SK-MEL-5 (cell line): Measurements from ENCODE around the gene ZNF362. TPM values are rescaled to one million over a fixed set of nuclear protein-coding genes. Genes with fewer than 3 reads are reported as not detected.

Experiments
- DNase-seq: peaks from one replicate; pipeline ENCODE4 v3.0.0-alpha.2; 2016; ENCODE audit warnings: low read depth, low spot score
- in situ Hi-C: cut with HindIII; loops from 2 replicates; pipeline ENCODE4 v1.10.0; 2016; ENCODE audit warnings: low sequenced_read_pairs, high pct_unique_total_duplicates, low pct_unique_long_range_greater_than_20kb
- small RNA-seq, 2 experiments: library from RNA; depleted of rRNA; stranded (forward); fragments of <200 nt; gene quantifications; one replicate each; pipeline ENCODE3, GENCODE V24; 2014
- total RNA-seq: library from RNA; depleted of rRNA; stranded (reverse); fragments of >200 nt; shearing (Covaris generic); gene quantifications from 2 replicates; pipeline ENCODE4 v1.2.3, GENCODE V29; 2014; rRNA removed

Gene ZNF362
- total RNA-seq, 1 experiment from 2014 or later = 12.4 TPM

- no peak for DNase-seq
- in situ Hi-C loops = no loop called here
Measured at GRCh38 chr1:33343539-33343938, 87.2 kb downstream of the ZNF362 start.

- in situ Hi-C loops = no loop called here
- DNase-seq = no peak
Measured at GRCh38 chr1:33344896-33345560, 88.7 kb downstream of the ZNF362 start.

DNA sequence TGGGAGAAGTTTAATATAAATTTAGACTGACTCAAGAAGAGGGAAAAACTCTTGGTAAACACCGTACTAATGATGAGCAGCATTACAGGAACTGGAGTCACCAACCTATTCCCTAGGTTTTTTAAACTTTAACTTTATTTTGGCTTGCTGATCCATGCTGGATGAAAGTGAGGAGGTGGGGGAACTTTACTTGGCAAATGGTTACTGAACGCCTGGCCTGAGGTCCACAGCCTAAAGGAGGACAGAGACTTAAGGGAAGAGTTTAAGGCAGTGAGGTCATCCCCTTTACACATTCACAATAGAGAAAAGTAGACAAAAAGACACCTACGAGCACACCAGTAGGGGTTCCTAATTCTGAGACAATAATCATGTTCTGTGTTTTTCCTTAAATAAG is 90.2 kb downstream of the ZNF362 start:
- DNase-seq = no peak
- in situ Hi-C loops = no loop called here

GRCh38 chr1:33346927-33347649 is 90.8 kb downstream of the ZNF362 start:
- peak; percentile 69 for DNase-seq
- in situ Hi-C loops = no loop called here

- DNase-seq = peak; percentile 44
- in situ Hi-C loops = no loop called here
Measured at GRCh38 chr1:33347650-33347992, 91.3 kb downstream of the ZNF362 start.

DNA sequence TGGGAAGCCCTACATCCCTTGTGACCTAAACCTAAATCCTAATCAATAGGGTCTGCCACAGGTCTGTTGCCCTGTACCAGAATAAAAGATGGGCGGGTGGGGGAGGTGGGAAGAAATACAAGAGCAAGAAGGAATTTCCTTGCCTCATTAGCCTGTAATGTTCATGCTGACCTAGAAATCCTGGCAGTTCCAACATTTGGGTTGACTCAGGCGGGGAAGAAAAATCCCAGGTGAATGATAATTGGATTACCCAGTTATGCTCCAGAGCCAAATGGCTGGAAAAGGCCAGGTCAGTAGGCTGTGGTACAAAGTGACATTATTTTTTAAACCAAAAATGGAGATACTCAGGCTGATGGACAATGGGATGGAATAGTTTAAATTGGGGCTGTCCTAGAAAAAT is 91.9 kb downstream of the ZNF362 start:
- DNase-seq = no peak
- in situ Hi-C loops = no loop called here

GRCh38 chr1:33348676-33349080 is 92.4 kb downstream of the ZNF362 start:
- in situ Hi-C loops = no loop called here
- no peak for DNase-seq

GRCh38 chr1:33349081-33349759 is 92.9 kb downstream of the ZNF362 start:
- in situ Hi-C loops = no loop called here
- DNase-seq = peak; percentile 38

DNA sequence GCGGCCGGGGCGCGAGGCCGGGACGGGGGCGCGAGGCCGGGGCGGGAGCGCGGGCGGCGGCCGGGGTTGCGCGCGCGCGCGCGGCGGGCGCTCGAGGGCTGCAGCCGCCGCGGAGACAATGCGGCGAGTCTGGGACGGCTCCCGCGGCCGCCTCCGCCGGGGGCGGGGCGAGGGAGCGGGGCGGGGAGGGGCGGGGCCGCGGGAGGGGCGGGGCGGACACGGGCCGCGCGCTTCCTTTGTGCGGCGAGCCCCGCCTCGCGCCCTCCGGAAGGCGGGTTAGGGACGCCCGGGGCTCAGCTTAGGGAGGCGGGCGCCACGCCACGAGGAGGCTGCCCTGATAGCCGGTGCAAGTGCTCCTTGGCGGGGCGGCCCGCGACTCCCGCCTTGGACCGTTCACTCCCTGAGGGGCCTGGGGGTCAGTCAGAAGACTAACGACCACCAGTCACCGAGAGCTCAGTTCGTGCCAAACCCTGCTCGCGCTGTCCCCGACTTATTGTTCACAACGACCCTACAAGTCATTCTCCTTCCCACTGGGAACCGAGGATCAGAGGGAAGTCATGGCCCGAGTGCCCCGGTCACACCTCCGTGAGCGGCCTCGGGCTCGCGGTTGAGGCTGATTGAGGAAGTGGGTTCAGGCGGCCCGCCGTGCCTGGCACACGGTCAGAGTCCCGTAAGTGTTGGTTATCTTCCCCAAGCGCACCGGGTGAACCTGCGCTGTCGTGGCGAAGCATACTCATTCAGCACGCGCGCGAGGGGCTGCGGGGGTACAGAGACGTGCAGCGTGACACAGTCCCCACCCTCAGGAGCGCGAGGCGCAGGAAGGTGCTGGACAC is 93.7 kb downstream of the ZNF362 start:
- peak; percentile 75 for DNase-seq
- in situ Hi-C loops = no loop called here

Small RNA genes lying within 50 kb of the gene (small RNA-seq; reads per million reads assigned to genes)
- gene RN7SKP16 = 0.02 to 0.24 reads per million in 2 experiments

Other genes with a start within 250 kb of the ZNF362 start
- gene AK2, start 219.6 kb upstream of the ZNF362 start, total RNA-seq = 327 and 348 TPM in 2 replicates
- gene AZIN2, start 175.3 kb upstream of the ZNF362 start, total RNA-seq = 5.9 and 8.2 TPM in 2 replicates
- gene TRIM62, start 74.4 kb upstream of the ZNF362 start, total RNA-seq = 13.5 and 14.4 TPM in 2 replicates
- gene A3GALT2, start 64.6 kb downstream of the ZNF362 start, total RNA-seq = not detected in 2 replicates
- 61.2 and 61.7 TPM in 2 replicates for gene PHC2, start 174.6 kb downstream of the ZNF362 start, total RNA-seq
- gene ZSCAN20, start 216.2 kb downstream of the ZNF362 start, total RNA-seq = 4.9 and 5.1 TPM in 2 replicates